Measurements from ENCODE around the gene WASF2.
A peak's percentile ranks its signal among the peaks of the same experiment; 100 is the strongest.
"Not testable (repeated sequence)": the region's sequence is repeated elsewhere in the genome, so short reads cannot be mapped to it uniquely, and the experiment has no call there.

The WASF2 gene

GRCh38 chr1:27491748-27492700 is 2.1 kb upstream of the WASF2 start:
- DNase-seq = no peak

- DNase-seq = peak; percentile 48
Measured at GRCh38 chr1:27489501-27489972, 430 bp downstream of the WASF2 start.

DNA sequence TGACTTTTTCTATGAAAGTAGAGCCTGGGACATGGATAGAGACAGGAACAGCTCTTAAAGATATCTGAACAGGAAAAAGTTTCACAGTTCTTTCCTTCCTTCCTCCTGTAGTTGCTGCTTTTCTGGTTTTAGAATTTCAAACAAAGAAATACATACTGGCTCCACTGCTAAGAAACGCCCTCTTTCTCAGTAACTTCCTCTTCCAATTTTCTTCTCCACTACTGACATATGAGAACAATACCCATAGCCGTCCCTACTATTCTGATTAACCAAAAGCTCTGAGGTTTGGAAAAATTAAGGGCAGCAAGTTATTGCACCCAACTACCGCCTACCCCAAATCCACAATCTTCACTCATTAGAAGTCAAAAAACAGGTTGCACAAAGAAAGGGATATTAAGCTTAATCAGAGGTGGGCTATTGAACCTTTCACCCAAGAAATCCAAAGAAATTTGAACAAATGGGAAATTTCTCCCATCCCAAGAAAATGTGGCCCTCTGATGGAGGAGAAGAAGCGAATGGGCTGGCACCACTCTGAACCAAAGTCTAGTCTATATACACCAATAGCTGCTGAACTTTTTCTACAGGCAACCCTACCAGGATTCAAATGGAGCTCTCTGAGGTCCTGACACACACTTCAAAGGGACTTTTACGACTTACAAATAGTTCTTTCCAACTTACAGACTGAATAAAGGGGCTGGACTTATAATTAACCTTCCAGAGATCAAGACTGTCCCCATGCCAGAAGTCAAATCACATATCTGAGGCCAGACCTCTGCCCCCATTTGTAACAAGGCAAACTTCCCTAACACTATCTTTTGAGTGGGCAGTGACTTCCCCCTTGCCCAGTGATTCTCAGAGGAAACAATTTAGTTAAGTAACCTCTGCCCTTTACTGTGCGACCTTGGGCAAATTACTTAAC is 1.7 kb downstream of the WASF2 start:
- no peak for DNase-seq

GRCh38 chr1:27485363-27485762 is 4.6 kb downstream of the WASF2 start:
- DNase-seq = no peak

DNA sequence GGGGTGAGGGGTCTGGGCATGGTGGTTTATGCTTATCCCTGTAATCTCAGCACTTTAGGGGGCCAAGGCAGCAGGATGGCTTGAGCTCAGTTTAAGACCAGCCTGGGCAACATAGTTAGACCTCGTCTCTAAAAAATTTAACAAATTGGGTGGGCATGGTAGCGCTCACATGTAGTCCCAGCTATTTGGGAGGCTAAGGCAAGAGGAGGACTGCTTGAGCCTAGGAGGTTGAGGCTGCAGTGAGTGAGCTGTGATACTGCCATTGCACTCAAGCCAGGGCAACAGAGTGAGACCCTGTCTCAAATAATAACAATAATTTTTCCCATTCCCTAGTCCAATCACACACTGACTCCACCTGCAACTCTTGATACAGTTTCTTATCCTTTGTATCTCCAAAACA is 6.3 kb downstream of the WASF2 start:
- no peak for DNase-seq

- no peak for DNase-seq
Measured at GRCh38 chr1:27481994-27482620, 7.9 kb downstream of the WASF2 start.

DNA sequence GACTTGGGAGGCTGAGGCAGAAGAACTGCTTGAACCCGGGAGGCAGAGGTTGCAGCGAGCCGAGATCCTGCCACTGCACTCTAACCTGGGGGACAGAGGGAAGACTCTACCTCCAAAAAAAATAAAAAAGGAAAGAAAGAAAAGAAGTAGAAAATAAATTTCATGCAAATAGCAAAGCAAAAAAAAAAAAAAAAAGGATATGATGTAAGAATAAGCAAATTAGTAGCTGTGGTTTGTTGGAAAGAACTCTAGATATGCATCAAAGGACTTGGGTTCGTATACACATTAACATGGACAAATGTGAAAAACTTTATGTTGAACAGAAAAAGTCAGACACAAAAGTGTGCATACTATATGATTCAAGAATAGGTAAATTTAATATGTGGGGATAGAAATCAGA is 11.9 kb downstream of the WASF2 start:
- no peak for DNase-seq

DNA sequence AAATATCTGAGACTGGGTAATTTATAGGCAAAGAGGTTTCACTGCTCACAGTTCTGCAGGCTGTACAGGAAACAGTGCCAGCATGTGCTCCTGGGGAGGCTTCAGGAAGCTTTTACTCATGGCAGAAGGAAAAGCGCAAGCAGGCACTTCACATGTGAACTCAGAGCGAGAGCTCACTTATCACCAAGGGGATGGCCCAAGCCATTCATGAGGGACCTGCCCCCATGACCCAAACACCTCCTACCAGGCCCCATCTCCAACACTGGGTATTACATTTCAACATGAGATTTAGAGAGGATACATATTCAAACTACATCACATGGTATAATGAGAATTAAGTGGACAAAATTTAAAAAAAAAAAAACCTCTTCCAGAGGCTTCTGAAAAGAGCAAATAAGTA is 13.7 kb downstream of the WASF2 start:
- no peak for DNase-seq

DNA sequence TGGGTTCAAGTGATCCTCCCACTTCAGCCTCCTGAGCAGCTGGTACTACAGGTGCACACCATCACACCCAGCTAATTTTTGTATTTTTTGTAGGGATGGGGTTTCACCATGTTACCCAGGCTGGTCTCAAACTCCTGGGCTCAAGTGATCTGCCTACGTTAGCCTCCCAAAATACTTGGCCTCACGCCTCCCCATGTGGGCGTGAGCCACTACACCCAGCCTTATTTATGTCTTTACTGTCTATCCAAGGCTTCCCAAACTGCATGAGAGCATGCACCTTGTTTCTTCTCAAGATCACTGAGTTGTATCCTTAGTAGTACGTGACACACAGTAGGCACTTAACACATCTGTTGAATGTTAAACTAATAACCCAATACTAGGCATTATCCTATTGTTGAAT is 14.2 kb downstream of the WASF2 start:
- no peak for DNase-seq

- DNase-seq = no peak
Measured at GRCh38 chr1:27473755-27474154, 16.2 kb downstream of the WASF2 start.

DNA sequence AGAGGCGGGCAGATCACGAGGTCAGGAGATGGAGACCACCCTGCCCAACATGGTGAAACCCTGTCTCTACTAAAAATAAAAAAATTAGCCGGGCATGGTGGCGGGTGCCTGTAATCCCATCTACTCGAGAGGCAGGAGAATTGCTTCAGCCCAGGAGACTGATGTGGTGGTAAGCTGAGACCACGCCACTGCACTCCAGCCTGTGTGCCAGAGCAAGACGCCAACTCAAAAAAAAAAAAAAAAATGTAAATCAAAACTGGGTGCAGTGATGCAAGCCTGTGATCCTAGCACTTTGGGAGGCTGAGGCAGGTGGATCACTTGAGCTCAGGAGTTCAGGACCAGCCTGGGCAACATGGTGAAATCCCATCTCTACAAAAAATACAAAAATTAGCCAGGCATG is 17.9 kb downstream of the WASF2 start:
- not testable (repeated sequence) for DNase-seq

DNA sequence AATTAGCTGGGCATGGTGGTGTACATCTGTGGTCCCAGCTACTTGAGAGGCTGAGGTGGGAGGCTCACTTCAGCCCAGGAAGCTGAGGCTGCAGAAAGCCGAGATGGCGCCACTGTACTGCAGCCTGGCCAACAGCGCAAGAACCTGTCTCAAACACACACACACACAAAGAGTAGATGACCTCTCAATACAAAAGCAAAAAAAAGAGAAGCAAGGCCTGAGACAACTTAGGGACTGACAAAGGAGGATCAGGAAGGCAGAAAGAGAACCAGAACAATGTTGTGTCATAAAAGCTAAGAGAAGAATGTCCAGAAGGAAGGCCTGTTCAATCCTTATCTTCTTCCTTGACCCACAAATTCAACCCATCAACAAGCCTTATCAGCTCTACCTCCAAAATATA is 18.5 kb downstream of the WASF2 start:
- DNase-seq = no peak

GRCh38 chr1:27469334-27469733 is 20.6 kb downstream of the WASF2 start:
- DNase-seq = no peak

DNA sequence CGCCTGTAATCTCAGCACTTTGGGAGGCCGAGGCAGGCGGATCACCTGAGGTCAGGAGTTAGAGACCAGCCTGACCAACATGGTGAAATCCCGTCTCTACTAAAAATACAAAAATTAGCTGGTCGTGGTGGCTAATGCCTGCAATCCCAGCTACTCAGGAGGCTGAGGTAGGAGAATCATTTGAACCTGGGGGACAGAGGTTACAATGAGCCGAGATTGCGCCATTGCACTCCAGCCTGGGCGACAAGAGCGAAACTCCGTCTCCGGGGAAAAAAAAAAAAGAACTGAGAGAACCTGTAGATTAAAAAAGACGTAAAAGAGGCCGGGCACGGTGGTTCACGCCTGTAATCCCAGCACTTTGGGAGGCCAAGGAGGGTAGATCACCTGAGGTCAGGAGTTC is 21.6 kb downstream of the WASF2 start:
- DNase-seq = not testable (repeated sequence)

GRCh38 chr1:27464926-27465647 is 24.9 kb downstream of the WASF2 start:
- DNase-seq = no peak

GRCh38 chr1:27463916-27464315 is 26.1 kb downstream of the WASF2 start:
- DNase-seq = not testable (repeated sequence)

GRCh38 chr1:27458521-27458920 is 31.4 kb downstream of the WASF2 start:
- DNase-seq = not testable (repeated sequence)

DNA sequence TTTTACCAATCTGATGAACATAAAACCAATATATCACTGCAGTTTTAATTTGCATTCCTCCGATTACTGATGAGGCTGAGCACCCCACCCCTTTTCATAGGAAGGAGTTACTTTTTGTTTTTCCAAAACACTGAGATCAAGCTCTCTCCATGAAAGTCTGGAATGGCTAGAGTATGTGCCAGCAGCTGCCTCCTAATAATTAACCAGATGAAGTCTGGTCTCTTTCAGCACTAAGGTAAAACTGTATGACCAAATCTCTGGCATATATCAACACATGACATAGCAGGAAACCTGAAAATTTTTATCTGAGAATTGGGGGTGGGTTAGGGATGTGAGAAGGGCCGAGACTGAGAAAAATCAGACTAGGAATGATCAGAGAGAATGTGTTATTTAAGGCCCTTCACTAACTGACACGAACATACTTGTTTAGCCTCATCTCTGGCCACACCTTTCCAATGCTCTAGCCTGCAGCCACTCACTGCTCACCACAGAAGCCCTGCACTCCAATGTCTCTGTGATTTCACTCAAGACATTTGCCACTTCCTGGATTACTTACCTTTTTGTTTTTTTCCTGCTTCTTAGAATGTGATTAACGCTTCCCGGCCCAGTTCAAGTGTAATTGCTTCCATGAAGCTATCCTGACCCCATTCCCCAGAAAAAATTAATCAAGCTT is 34.7 kb downstream of the WASF2 start:
- DNase-seq = no peak

GRCh38 chr1:27454610-27455009 is 35.4 kb downstream of the WASF2 start:
- no peak for DNase-seq

DNA sequence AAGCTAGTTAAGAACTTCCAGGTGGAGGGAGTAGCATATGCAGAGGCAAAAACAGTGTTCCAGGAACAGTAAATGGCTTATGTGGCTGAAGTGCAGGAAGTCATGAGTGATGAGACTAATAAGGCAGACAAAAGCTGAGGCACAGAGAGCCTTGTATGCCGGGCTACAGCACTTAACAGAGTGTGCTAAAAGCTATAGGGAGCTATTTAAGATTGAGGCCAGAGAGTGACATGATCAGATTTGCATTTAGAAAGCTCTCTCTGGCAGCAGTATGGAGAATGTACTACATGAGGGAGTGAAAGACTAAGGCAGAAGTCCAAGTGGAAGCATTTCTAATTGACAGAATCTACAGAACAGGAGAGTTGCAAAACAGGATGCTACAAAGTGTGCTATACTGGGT is 38.6 kb downstream of the WASF2 start:
- no peak for DNase-seq

GRCh38 chr1:27448982-27449381 is 41.0 kb downstream of the WASF2 start:
- DNase-seq = no peak

DNA sequence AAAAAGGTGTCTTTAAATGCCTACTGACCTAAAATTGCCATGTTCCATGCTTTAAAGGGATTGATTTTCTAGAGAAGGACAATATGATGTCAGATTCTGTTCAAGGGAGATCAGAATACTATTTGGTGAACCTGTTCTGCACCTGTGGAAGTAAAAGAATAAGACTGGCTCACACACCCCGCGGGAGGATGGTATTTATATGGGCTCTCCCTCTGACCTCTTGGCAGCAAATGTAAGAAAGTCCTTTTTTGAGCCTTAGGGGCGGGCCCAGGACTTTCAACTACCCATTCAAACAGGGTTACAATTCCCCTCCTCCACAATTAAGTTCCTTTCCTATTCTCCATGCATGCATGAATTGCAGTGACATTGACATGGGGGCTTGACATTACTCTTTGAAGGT is 42.1 kb downstream of the WASF2 start:
- DNase-seq = no peak

All from NCI-H1092 treated with DMSO at 0.1 percent for 48 hours (cell line).